GM12878 (cell line): ENCODE results near the gene NPLOC4. TPM values are rescaled to one million over a fixed set of nuclear protein-coding genes. Genes with fewer than 3 reads are reported as not detected.

Source experiments
- E4F1 ChIP-seq: fragments of 450-650 bp; IDR thresholded peaks from 2 replicates; pipeline ENCODE4 v1.6.1; 2018; ENCODE audit warnings: borderline replicate concordance, mild to moderate bottlenecking; ENCODE audit not compliant: partially characterized antibody
- POU2F2 ChIP-seq: IDR thresholded peaks from 3 replicates; pipeline ENCODE4 v1.6.1; 2011; ENCODE audit warnings: low read depth, mild to moderate bottlenecking, low read length, borderline replicate concordance
- RAD21 ChIP-seq: IDR thresholded peaks from 2 replicates; pipeline ENCODE4 v1.6.1; 2011; ENCODE audit warnings: mild to moderate bottlenecking, low read depth, low read length, moderate library complexity; ENCODE audit not compliant: insufficient read depth
- SMAD1 ChIP-seq: fragments of 450-650 bp; IDR thresholded peaks from 2 replicates; pipeline ENCODE4 v1.6.1; 2018; ENCODE audit warnings: mild to moderate bottlenecking, low read depth; ENCODE audit not compliant: partially characterized antibody
- SUPT20H ChIP-seq: IDR thresholded peaks from 2 replicates; pipeline ENCODE4 v1.6.1; 2011; ENCODE audit warnings: low read depth, mild to moderate bottlenecking, low read length, moderate library complexity, borderline replicate concordance; ENCODE audit not compliant: control insufficient read depth
- YBX1 ChIP-seq: fragments of 450-650 bp; IDR thresholded peaks from 2 replicates; pipeline ENCODE4 v1.6.1; 2016; ENCODE audit warnings: antibody characterized with exemption
- ZBED1 ChIP-seq: IDR thresholded peaks from 2 replicates; pipeline ENCODE4 v1.6.1; 2016; ENCODE audit warnings: borderline replicate concordance
- ZNF207 ChIP-seq: fragments of 450-650 bp; IDR thresholded peaks from 2 replicates; pipeline ENCODE4 v1.6.1; 2014; ENCODE audit warnings: antibody characterized with exemption, mild to moderate bottlenecking, borderline replicate concordance
- ZNF687 ChIP-seq: fragments of 450-650 bp; IDR thresholded peaks from 2 replicates; pipeline ENCODE4 v1.6.1; 2017; ENCODE audit warnings: mild to moderate bottlenecking, moderate library complexity
- ZZZ3 ChIP-seq: IDR thresholded peaks from 2 replicates; pipeline ENCODE4 v1.6.1; 2011; ENCODE audit warnings: low read depth; ENCODE audit not compliant: control insufficient read depth, insufficient read length
- polyA plus RNA-seq, 11 experiments: library from polyadenylated mRNA; depleted of rRNA in 4 of 11; unstranded in 6 of 11; stranded (reverse) in 5 of 11; fragments of >200 nt; fragmentation: Nextera tagmentation in 4 of 11; fragmentation: Illumina TruSeq in 1 of 11; extraction: Ambion mirVana in 4 of 11; extraction: Trizol in 1 of 11; gene quantifications; 1 replicate in 1 of 11; 2 replicates in 10 of 11; pipeline versions ENCODE4 v1.2.1 to v1.2.3, GENCODE V29; 2011 to 2016; ENCODE audit warnings: inconsistent platforms in 2 of 11, missing spikeins in 2 of 11, low read depth in 1 of 11
- total RNA-seq, 4 experiments: library from RNA; depleted of rRNA in 3 of 4; stranded (reverse); fragments of >200 nt in 3 of 4; fragmentation: Illumina TruSeq in 1 of 4; extraction: Trizol in 1 of 4; gene quantifications; 2 replicates each; pipeline versions ENCODE4 v1.2.1 to v1.2.3, GENCODE V29; 2013 to 2021

Gene NPLOC4
- total and polyA plus RNA-seq, 10 of the 15 experiments (the other 5 are each of a cell fraction or from before 2014, with no cell fraction given), result 1.5 to 83.7 (median 45.8) TPM

GRCh38 chr17:81520021-81520901, 116.7 kb downstream of the NPLOC4 start (continued):
- TF ChIP-seq POU2F2 (no peak), E4F1 (no peak), SUPT20H (no peak), ZNF687 (no peak), ZNF207 (no peak), ZBED1 (no peak), SMAD1 (no peak), RAD21 (no peak), ZZZ3 (no peak), YBX1 (no peak)
